HepG2 (cell line): ENCODE measurements around the gene DGKD. TPM values are rescaled to one million over a fixed set of nuclear protein-coding genes. Genes with fewer than 3 reads are reported as not detected.
A peak's percentile ranks its signal among the peaks of the same experiment; 100 is the strongest.

ENCODE experiments used
- ATAC-seq: fragments of 200-7000 bp; cut with Tn5 transposase; 3 replicates; pipeline ENCODE4 v1.9.1; 2020; ENCODE audit warnings: mild to moderate bottlenecking, moderate library complexity
- BruUV-seq: library from RNA; stranded (reverse); fragments of 400-500 nt; replicated peaks from 2 replicates; lab custom pipeline; 2021; lab: Mats Ljungman, UMichigan
- CTCF ChIA-PET: fragments of 300-600 bp; formaldehyde crosslinking; extraction: SDS; loops from one replicate; lab custom pipeline; 2021; ENCODE audit warnings: low total read pairs, inconsistent platforms, low intra/inter-chr PET ratio; lab: Yijun Ruan, JAX
- POLR2A ChIA-PET: fragments of 350-600 bp; sonication (Branson Sonifier 250); formaldehyde crosslinking; loops from one replicate; lab custom pipeline; 2020; ENCODE audit warnings: antibody characterized with exemption, inconsistent platforms; lab: Yijun Ruan, JAX
- DNase-seq: peaks from one replicate; pipeline ENCODE4 v3.0.0-alpha.2; 2015; ENCODE audit warnings: low spot score
- FAIRE-seq: peaks from 3 replicates; lab custom pipeline; 2011; peaks lifted over from hg19 to GRCh38; lab: Jason Lieb, UNC
- H2AFZ ChIP-seq: one replicate; pipeline ENCODE4 v1.6.1; 2011; ENCODE audit warnings: low read length, inconsistent platforms
- H3K27ac ChIP-seq: fragments of 300-600 bp; 3 replicates; pipeline ENCODE4 v1.8.0; 2011; ENCODE audit warnings: mixed run types, mild to moderate bottlenecking, mixed read lengths, low read length, inconsistent platforms; ENCODE audit not compliant: insufficient read depth; ENCODE audit errors: extremely low read length
- H3K27me3 ChIP-seq, 2 experiments: fragments of 200-600 bp in 1 of 2; 2 replicates in 1 of 2; 3 replicates in 1 of 2; pipeline versions ENCODE4 v1.6.0 to v1.8.0; 2011; ENCODE audit warnings: low read length in 2 of 2, mild to moderate bottlenecking in 2 of 2, moderate library complexity in 2 of 2, inconsistent platforms in 1 of 2; ENCODE audit not compliant: insufficient read depth in 2 of 2, control insufficient read depth in 1 of 2
- H3K36me3 ChIP-seq, 2 experiments: fragments of 200-600 bp in 1 of 2; replicated peaks in 1 of 2; 2 replicates in 1 of 2; 3 replicates in 1 of 2; pipeline versions ENCODE4 v1.5.1 to v1.8.0; 2011; ENCODE audit warnings: low read length in 2 of 2, inconsistent platforms in 1 of 2; ENCODE audit not compliant: insufficient read depth in 2 of 2, control insufficient read depth in 1 of 2
- H3K4me1 ChIP-seq: 2 replicates; pipeline ENCODE4 v1.5.1; 2012; ENCODE audit warnings: low read length, inconsistent platforms; ENCODE audit not compliant: insufficient read depth
- H3K4me2 ChIP-seq: 2 replicates; pipeline ENCODE4 v1.6.0; 2011; ENCODE audit warnings: low read depth, low read length, inconsistent platforms
- H3K4me3 ChIP-seq, 3 experiments: fragments of 200-600 bp in 1 of 3; sonication (generic), shearing (Covaris generic) in 1 of 3; replicated peaks in 1 of 3; 2 replicates each; pipeline ENCODE4 v1.5.1; 2011 to 2016; ENCODE audit warnings: low read length in 3 of 3, inconsistent platforms in 2 of 3, low read depth in 2 of 3, mild to moderate bottlenecking in 2 of 3, control low read depth in 1 of 3, mixed read lengths in 1 of 3; ENCODE audit not compliant: insufficient read depth in 1 of 3
- H3K79me2 ChIP-seq: one replicate; pipeline ENCODE4 v1.6.1; 2011; ENCODE audit warnings: low read length, inconsistent platforms; ENCODE audit not compliant: insufficient read depth
- H3K9ac ChIP-seq: 2 replicates; pipeline ENCODE4 v1.6.0; 2011; ENCODE audit warnings: mild to moderate bottlenecking, low read depth, low read length, inconsistent platforms; ENCODE audit not compliant: insufficient read depth
- H3K9me3 ChIP-seq: 2 replicates; pipeline ENCODE4 v1.5.1; 2012; ENCODE audit warnings: mild to moderate bottlenecking, low read length
- H4K20me1 ChIP-seq: 2 replicates; pipeline ENCODE4 v1.6.0; 2011; ENCODE audit warnings: inconsistent platforms, mild to moderate bottlenecking, low read length, moderate library complexity; ENCODE audit not compliant: insufficient read depth
- ARNTL ChIP-seq: sonication (generic); formaldehyde crosslinking; IDR thresholded peaks from 2 replicates; pipeline ENCODE4 v1.4.0; 2020; ENCODE audit warnings: mild to moderate bottlenecking, missing genetic modification reagents
- HMG20B ChIP-seq: conservative IDR thresholded peaks from 2 replicates; pipeline ENCODE4 v1.6.1; 2016; ENCODE audit warnings: missing genetic modification reagents, missing compliant biosample characterization
- HMGXB4 ChIP-seq, 2 experiments: sonication (generic) in 1 of 2; formaldehyde crosslinking in 1 of 2; IDR thresholded peaks; 2 replicates each; pipeline versions ENCODE4 v1.4.0 to v1.6.1; 2018 to 2020; ENCODE audit warnings: missing genetic modification reagents in 2 of 2, borderline replicate concordance in 1 of 2, low read depth in 1 of 2, mild to moderate bottlenecking in 1 of 2, missing biosample characterization in 1 of 2
- NCOR1 ChIP-seq: fragments of 200-600 bp; sonication (generic); IDR thresholded peaks from 2 replicates; pipeline ENCODE4 v1.7.0; 2017; ENCODE audit warnings: antibody characterized with exemption, low read length, borderline replicate concordance
- NR2F6 ChIP-seq, 2 experiments: IDR thresholded peaks; 2 replicates each; pipeline ENCODE4 v1.6.1; 2016; ENCODE audit warnings: antibody characterized with exemption in 1 of 2, mild to moderate bottlenecking in 1 of 2
- STAG1 ChIP-seq: sonication (generic); formaldehyde crosslinking; IDR thresholded peaks from 2 replicates; pipeline ENCODE4 v1.4.0; 2020; ENCODE audit warnings: missing genetic modification reagents
- ZBTB2 ChIP-seq: sonication (generic); formaldehyde crosslinking; IDR thresholded peaks from 2 replicates; pipeline ENCODE4 v1.8.0; 2022; ENCODE audit warnings: low read depth, missing genetic modification reagents
- ZFP90 ChIP-seq: sonication (generic); formaldehyde crosslinking; IDR thresholded peaks from 2 replicates; pipeline ENCODE4 v1.8.0; 2022; ENCODE audit warnings: missing genetic modification reagents, mild to moderate bottlenecking, inconsistent platforms, borderline replicate concordance
- ZNF512 ChIP-seq: sonication (generic); formaldehyde crosslinking; IDR thresholded peaks from 2 replicates; pipeline ENCODE4 v1.4.0; 2020; ENCODE audit warnings: mild to moderate bottlenecking, missing genetic modification reagents
- ZNF614 ChIP-seq: IDR thresholded peaks from 2 replicates; pipeline ENCODE4 v1.6.1; 2018; ENCODE audit warnings: missing biosample characterization, missing genetic modification reagents, inconsistent platforms, borderline replicate concordance
- ZNF644 ChIP-seq: IDR thresholded peaks from 2 replicates; pipeline ENCODE4 v1.6.1; 2016; ENCODE audit warnings: low read depth
- WGBS: methylation state at CpG from one replicate; pipeline ENCODE4 v1.1.6; 2017; ENCODE audit warnings: low lambda C conversion rate; 5-methylcytosine and 5-hydroxymethylcytosine counted together
- in situ Hi-C: cut with HindIII; loops from 2 replicates; pipeline ENCODE4 v1.10.0; 2017; ENCODE audit warnings: low pct_unique_long_range_greater_than_20kb; ENCODE audit not compliant: extremely low pct_ligation_motif_present
- intact Hi-C: fragments of 100-400 bp; cut with micrococcal nuclease; formaldehyde crosslinking; loops from one replicate; pipeline ENCODE4 v1.10.0; 2022; ENCODE audit not compliant: unreplicated experiment
- polyA plus RNA-seq, 8 experiments: library from polyadenylated mRNA; depleted of rRNA in 3 of 8; stranded (reverse) in 7 of 8; unstranded in 1 of 8; fragments of >200 nt; fragmentation: Illumina TruSeq in 4 of 8; extraction: Trizol in 4 of 8; gene quantifications; 2 replicates each; pipeline versions ENCODE4 v1.2.1 to v1.2.3, GENCODE V29; 2011 to 2016; ENCODE audit warnings: low read depth in 4 of 8, missing spikeins in 1 of 8, mixed read lengths in 1 of 8; ENCODE audit not compliant: insufficient read depth in 1 of 8
- total RNA-seq, 5 experiments: library from RNA; depleted of rRNA; stranded (reverse); fragments of >200 nt; fragmentation: Illumina TruSeq; extraction: Trizol; gene quantifications; 2 replicates each; pipeline ENCODE4 v1.2.3, GENCODE V29; 2016; ENCODE audit warnings: low read depth in 1 of 5
- TF ChIP-seq, protein P1 (sequence below): sonication (generic); formaldehyde crosslinking; IDR thresholded peaks from 2 replicates; pipeline ENCODE4 v1.5.0; 2020; ENCODE audit warnings: mild to moderate bottlenecking, missing genetic modification reagents, moderate library complexity

DGKD gene
- total and polyA plus RNA-seq, 2 of the 13 experiments (the other 11 are each of a cell fraction or from before 2014, with no cell fraction given) = 24.5 to 33.2 TPM

DNA sequence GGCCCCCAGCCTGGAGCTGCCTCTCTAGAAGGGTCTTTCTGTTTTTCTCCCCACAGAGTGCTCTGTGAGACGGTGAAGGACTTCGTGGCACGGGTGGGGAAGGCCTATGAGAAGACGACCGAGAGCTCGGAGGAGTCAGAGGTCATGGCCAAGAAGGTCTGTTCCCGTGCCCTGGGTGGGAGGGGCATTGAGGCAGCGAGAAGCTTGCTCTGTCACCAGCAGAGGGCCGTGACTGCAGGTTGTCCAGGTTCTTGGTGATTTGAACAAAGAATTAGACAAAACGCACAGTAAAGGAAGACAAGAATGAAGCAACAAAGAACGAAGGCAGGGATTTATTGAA lies 93.9 kb downstream of the DGKD start:
- DNase-seq = peak; percentile 27
- CTCF ChIA-PET = no interaction called here

More for the DNA sequence above, 93.9 kb downstream of the DGKD start:
- ATAC-seq = peak; percentile 14; the same call in 2 of the 3 replicates
- no peaks in the 10 kb centered on the region for H3K9me3 ChIP-seq
- no peak overlapping the region for H3K9ac ChIP-seq
- TF ChIP-seq NR2F6 (IDR thresholded peaks at IDR 0.05) = no peak
- 0 out of 2 replicates have a peak, but pooled peaks have one; percentile 16 for TF ChIP-seq NR2F6 (CRISPR knock-in tag; IDR thresholded peaks at IDR 0.05)
- no peak for TF ChIP-seq ARNTL
- TF ChIP-seq STAG1 = 0 out of 2 replicates have a peak, but pooled peaks have one; percentile 19
- no peak for TF ChIP-seq HMGXB4 (CRISPR knock-in tag; IDR thresholded peaks at IDR 0.05; ENCODE audit: borderline replicate concordance in 1 of 2, low read depth in 1 of 2)
- TF ChIP-seq NCOR1 = no peak
- TF ChIP-seq, protein P1, sequence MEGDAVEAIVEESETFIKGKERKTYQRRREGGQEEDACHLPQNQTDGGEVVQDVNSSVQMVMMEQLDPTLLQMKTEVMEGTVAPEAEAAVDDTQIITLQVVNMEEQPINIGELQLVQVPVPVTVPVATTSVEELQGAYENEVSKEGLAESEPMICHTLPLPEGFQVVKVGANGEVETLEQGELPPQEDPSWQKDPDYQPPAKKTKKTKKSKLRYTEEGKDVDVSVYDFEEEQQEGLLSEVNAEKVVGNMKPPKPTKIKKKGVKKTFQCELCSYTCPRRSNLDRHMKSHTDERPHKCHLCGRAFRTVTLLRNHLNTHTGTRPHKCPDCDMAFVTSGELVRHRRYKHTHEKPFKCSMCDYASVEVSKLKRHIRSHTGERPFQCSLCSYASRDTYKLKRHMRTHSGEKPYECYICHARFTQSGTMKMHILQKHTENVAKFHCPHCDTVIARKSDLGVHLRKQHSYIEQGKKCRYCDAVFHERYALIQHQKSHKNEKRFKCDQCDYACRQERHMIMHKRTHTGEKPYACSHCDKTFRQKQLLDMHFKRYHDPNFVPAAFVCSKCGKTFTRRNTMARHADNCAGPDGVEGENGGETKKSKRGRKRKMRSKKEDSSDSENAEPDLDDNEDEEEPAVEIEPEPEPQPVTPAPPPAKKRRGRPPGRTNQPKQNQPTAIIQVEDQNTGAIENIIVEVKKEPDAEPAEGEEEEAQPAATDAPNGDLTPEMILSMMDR (CRISPR knock-in tag) = peak; percentile 47
- no peak for TF ChIP-seq ZBTB2
- TF ChIP-seq ZNF614 = no peak
- no peak for TF ChIP-seq ZNF512 (CRISPR knock-in tag)
- no peak for TF ChIP-seq ZNF644
- no peak for TF ChIP-seq HMG20B
- TF ChIP-seq ZFP90 (CRISPR knock-in tag) = no peak
- TF ChIP-seq, all 625 proteins: peak for 3
- intact Hi-C loops = loop anchor here (5.0 to 10.0 kb wide), 3 partner anchors 93 to 387 kb away; partner anchors contain the start of genes DGKD and UGT1A5
- no peak overlapping the region for H3K4me3 ChIP-seq
- H3K79me2 ChIP-seq = no peaks in the 10 kb centered on the region
- no peak overlapping the region for H3K4me2 ChIP-seq
- H3K36me3 ChIP-seq = peaks cover 54 to 88% of the 10 kb centered on the region in 2 experiments
- peaks cover 10% of the 10 kb centered on the region for H3K4me1 ChIP-seq
- no peaks in the 10 kb centered on the region for H3K27me3 ChIP-seq
- FAIRE-seq = peak; percentile 65
- 91% methylated on average over 11 of the region's 11 CpGs for WGBS
- H4K20me1 ChIP-seq = peaks cover 3% of the 10 kb centered on the region; the same call in 1 of the 2 replicates
- BruUV-seq = no TSS peak
- in situ Hi-C loops = no loop called here
- H2AFZ ChIP-seq = no peak overlapping the region
- POLR2A ChIA-PET = no interaction called here
- H3K27ac ChIP-seq = no peak overlapping the region
